NCI-H748 treated with DMSO at 0.1 percent for 48 hours (cell line): ENCODE data around the gene IFI27.

Source experiments
- DNase-seq: peaks from one replicate; lab custom pipeline; 2025; lab: John Stamatoyannopoulos, UW

Gene IFI27

GRCh38 chr14:94102768-94103482 is 7.6 kb upstream of the IFI27 start:
- DNase-seq = no peak

- no peak for DNase-seq
These were observed 6.9 kb upstream of the IFI27 start for GRCh38 chr14:94103554-94104150.

DNA sequence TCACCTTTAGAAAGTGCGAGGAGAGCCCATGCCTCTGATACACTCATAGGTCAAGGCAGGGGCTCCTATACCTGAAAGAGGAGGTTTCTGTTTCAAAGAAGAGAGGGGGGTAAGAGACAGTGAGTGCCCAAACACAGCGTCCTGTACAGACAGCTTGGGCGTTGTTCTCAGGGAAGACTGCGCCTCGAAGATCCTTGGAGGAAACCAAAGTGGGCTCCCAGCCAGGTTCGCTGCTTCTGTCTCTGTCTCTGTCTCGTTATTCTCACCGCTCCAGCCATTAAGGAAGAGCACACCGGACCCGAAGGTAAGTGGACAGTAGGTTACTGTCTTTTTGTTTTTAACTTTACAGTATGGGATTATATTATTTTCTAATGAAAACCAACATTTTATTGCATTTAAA is 5.8 kb upstream of the IFI27 start:
- DNase-seq = no peak

DNA sequence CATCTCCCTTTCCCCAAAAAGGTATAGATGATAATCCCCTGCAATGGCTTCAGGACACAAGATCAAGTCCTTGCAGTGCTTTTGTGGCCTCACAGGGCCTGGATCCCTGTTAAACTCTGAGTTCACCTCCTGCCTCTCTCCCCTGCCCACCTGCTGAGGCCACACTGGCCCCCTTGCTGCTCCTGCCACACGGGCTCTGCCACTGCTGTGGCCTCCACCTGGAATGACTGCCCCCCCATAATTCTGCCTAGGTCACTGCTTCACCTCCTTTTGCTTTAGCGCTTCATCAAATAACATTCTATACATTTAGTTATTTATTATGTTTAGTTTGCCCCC is 653 bp upstream of the IFI27 start:
- no peak for DNase-seq

DNA sequence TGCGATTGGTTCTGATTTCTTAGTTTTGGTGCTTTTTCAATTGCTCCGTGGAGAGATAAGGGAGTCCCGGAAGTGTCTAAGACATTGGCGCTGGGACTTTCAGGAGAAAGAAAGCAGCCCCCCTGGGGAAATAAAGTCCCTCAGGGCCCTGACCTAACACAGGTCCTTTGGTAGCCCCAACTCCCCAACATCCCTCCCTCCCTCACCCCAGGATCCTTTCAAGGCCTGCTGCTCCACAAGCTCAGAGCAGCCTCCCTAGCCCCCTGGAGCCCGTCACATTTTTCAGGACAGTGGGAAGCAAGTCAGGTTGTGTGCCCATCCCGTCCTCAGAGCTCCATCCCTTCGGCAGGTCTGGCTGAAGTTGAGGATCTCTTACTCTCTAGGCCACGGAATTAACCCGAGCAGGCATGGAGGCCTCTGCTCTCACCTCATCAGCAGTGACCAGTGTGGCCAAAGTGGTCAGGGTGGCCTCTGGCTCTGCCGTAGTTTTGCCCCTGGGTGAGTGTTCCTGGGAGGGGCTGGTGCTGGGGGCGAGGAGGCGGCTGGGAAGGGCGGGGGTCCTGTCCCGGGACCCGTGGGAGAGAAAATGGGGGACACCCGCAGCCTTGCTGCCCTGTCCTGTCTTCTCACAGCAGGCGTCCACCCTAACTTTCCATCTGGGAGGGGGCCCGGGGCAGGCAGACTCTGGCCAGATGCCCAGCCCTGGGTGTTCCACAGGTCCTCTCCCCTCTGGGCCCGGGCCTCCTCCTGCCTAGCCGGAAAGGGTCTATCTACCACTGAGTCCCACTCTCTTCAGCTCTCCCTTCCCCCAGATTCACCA is 950 bp downstream of the IFI27 start:
- no peak for DNase-seq

DNA sequence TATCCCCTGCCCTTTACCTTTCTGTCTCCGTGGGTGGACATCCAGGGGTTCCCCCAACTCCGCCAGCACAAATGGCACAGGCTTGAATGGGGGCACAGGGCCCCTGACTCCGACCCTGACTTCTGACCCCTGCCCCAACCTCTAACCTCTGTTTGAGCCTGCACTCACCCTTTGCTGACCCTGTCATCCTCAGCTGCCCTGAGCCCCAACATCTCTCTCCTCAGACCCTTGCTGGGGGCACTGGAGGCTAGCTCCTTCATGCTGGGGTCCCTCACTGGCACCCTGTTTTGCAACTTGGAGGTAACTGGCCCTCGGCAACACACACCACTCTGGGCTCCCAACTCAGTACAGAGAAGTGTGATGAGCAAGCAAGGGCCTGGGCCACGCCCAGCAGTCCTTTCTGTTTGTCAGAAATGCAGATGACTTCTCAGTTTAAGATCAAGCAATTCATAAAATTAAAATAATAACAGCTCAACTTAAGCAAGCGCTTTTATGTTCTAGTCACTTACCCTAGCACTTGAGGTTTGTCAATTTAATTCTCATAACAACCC is 2.1 kb downstream of the IFI27 start:
- DNase-seq = no peak

GRCh38 chr14:94113073-94113472 is 2.5 kb downstream of the IFI27 start:
- DNase-seq = no peak

DNA sequence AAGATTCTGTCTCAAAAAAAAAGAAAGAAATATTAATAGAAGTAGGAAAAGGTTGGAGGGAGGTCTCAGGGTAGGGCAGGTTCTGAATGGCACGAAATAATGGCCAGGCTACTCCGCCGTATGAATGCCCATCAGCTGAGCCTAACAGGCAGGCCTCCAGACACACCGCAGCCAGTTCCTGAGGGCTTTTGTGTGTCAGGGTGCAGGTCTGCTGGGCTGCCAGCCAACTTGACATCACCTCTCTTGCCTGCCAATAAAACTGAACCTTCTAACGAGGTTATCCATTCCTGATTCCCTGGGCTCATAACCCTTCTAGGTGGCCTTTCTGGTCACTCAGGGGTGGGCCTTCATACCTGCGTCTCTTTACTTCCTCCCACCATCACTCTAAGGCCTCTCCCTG is 3.0 kb downstream of the IFI27 start:
- DNase-seq = no peak

GRCh38 chr14:94113908-94114588 is 3.5 kb downstream of the IFI27 start:
- no peak for DNase-seq

- DNase-seq = no peak
These were observed 4.1 kb downstream of the IFI27 start for GRCh38 chr14:94114589-94115057.

DNA sequence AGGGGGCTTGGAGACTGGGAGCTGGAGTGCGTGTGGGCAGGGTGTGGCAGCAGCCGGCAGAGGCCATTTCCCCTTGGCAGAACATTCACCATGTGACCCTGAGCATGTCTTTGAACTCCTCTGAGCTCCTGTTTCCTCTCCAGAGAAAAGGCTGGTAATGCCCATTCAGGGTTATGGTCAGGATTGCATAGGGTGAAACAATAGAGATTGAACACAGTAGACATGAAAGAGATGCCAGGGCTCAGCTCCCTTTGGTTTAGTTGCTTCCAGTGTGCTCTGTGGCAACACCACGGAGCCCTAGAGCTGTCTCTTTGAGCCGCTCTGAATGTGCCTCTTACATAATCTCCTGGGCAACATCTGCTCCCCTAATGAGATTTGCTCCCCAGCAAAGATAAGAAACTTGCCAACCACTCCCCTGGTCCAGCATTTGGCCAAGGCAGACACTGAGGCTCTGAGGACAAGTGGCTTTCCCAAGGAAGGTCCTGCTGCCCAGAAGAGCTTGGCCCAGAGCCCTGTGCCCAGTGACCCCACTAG is 4.6 kb downstream of the IFI27 start:
- no peak for DNase-seq

GRCh38 chr14:94115631-94116030 is 5.1 kb downstream of the IFI27 start:
- DNase-seq = no peak

GRCh38 chr14:94116701-94117100 is 6.2 kb downstream of the IFI27 start:
- no peak for DNase-seq

- no peak for DNase-seq
These were observed 7.3 kb downstream of the IFI27 start for GRCh38 chr14:94117856-94118255.

- DNase-seq = no peak
These were observed 8.5 kb downstream of the IFI27 start for GRCh38 chr14:94119071-94119470.

GRCh38 chr14:94120667-94121340 is 10.3 kb downstream of the IFI27 start:
- DNase-seq = no peak

- no peak for DNase-seq
These were observed 10.9 kb downstream of the IFI27 start for GRCh38 chr14:94121485-94121884.

GRCh38 chr14:94122438-94122837 is 11.9 kb downstream of the IFI27 start:
- no peak for DNase-seq

DNA sequence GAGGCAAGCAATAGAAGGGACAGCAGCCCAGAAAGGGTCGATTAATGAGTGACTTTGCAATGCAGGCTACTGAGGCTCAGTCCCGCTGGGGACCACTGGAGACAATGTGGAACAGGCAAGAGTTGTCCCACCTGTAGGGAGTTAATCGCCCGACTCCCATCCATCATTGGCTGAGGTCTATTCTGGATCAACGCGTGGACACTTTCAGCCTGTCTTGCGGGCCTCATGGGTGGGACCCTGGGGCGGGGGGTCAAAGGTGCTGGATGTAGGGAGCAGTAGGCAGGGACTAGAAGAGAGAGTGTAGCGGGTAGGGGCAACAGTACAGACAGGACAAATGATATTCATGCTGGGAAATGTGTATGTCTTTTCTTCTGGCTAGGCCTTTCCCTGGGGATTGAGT is 12.8 kb downstream of the IFI27 start:
- DNase-seq = no peak

DNA sequence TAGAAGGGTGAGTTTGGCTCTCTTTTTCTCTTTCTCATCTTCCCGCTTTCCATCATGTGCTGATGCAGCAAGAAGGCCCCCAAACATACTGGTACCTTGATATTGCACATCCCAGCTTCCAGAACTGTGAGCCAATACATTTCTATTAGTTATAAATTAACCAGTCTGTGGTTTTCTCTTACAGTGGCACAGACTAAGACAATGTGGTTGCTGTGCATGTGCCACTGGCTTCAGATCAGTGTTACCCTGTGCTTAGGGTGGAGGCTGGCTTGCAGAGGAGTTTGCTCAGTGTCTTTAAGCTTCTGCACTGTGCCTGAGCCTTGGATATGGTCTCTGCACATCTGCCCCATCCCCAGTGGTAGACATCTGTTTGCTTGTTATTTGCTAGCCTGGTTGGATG is 13.3 kb downstream of the IFI27 start:
- DNase-seq = no peak

GRCh38 chr14:94124582-94125377 is 14.2 kb downstream of the IFI27 start:
- no peak for DNase-seq
